ENCODE results near the gene FAM124B. TPM values are rescaled to one million over a fixed set of nuclear protein-coding genes. Genes with fewer than 3 reads are reported as not detected.

Gene FAM124B
- total RNA-seq, 1 donor from 2014 or later: 1.1 TPM

DNA sequence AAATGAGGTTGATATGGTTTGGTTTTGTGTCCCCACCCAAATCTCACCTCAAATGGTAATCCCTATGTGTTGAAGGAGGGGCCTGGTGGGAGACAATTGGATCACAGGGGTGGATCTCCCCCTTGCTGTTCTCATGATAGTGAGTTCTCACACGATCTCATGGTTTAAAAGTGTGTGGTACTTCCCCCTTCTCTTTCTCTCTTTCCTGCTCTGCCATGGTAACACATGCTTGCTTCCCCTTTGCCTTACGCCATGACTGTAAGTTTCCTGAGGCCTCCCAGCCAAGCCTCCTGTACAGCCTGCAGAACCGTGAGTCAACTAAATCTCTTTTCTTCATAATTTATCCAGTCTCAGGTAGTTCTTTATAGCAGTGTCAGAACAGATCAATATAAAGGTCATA is 24.7 kb upstream of the FAM124B start:
- intact Hi-C loops (cut with micrococcal nuclease): no loop called here
- TF ChIP-seq, protein P1, sequence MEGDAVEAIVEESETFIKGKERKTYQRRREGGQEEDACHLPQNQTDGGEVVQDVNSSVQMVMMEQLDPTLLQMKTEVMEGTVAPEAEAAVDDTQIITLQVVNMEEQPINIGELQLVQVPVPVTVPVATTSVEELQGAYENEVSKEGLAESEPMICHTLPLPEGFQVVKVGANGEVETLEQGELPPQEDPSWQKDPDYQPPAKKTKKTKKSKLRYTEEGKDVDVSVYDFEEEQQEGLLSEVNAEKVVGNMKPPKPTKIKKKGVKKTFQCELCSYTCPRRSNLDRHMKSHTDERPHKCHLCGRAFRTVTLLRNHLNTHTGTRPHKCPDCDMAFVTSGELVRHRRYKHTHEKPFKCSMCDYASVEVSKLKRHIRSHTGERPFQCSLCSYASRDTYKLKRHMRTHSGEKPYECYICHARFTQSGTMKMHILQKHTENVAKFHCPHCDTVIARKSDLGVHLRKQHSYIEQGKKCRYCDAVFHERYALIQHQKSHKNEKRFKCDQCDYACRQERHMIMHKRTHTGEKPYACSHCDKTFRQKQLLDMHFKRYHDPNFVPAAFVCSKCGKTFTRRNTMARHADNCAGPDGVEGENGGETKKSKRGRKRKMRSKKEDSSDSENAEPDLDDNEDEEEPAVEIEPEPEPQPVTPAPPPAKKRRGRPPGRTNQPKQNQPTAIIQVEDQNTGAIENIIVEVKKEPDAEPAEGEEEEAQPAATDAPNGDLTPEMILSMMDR (IDR thresholded peaks at IDR 0.05; ENCODE audit: borderline replicate concordance): no peak
- Histone ChIP-seq H3K4me1 (no peaks in the 10 kb centered on the region), H3K36me3 (no peaks in the 10 kb centered on the region), H3K4me3 (no peak overlapping the region), H3K27ac (replicated peaks) (no peak overlapping the region), H3K9me3 (replicated peaks) (peaks cover 22% of the 10 kb centered on the region), H3K27me3 (ENCODE audit: low read depth) (no peaks in the 10 kb centered on the region)
- no peak for DNase-seq

DNA sequence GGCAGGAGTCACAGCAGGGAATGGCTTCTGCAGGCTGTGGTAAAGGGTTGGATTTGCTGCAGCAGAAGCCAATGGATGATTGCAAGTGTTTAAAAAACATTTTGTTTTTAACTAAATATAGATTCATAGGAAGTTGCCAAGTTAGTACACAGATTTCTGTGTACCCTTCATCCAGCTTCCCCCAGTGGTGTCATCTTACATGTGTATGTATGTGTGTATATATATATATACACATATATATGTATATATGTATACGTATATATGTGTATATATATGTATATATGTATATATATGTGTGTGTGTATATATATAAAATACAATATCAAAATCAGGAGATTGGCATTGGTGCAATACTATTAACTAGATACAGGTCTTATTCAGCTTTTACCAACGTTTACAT is 19.2 kb upstream of the FAM124B start:
- H3K4me1 ChIP-seq: peaks cover 6% of the 10 kb centered on the region
- no peak overlapping the region for H3K4me3 ChIP-seq
- no peaks in the 10 kb centered on the region for H3K27me3 ChIP-seq (ENCODE audit: low read depth)
- DNase-seq: no peak
- intact Hi-C loops (cut with micrococcal nuclease): no loop called here
- TF ChIP-seq, protein P1 (IDR thresholded peaks at IDR 0.05; ENCODE audit: borderline replicate concordance): no peak
- H3K27ac ChIP-seq (replicated peaks): no peak overlapping the region
- H3K36me3 ChIP-seq: no peaks in the 10 kb centered on the region
- H3K9me3 ChIP-seq (replicated peaks): peaks cover 20% of the 10 kb centered on the region

DNA sequence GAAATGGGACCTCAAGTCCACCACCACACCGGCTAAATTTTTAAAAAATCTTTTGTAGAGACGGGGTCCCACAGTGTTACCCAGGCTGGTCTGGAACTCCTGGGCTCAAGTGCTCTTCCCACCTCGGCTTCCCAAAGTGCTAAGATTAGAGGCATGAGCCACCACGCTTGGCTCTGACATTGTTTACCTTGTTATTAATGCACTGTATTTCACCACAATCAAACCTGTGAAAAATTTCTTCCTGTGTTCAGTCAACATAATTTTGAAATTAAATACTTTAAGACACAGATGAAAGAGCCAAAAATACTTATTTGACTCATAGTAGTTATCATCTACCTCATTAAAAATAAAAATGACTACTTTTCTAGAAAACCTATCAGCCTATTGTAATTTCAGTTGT is 16.0 kb upstream of the FAM124B start:
- TF ChIP-seq, protein P1 (IDR thresholded peaks at IDR 0.05; ENCODE audit: borderline replicate concordance): no peak
- Histone ChIP-seq H3K27ac (replicated peaks) (no peak overlapping the region), H3K9me3 (replicated peaks) (peaks cover 13% of the 10 kb centered on the region), H3K27me3 (ENCODE audit: low read depth) (no peaks in the 10 kb centered on the region), H3K36me3 (no peaks in the 10 kb centered on the region), H3K4me1 (peaks cover 6% of the 10 kb centered on the region), H3K4me3 (no peak overlapping the region)
- no peak for DNase-seq
- intact Hi-C loops (cut with micrococcal nuclease): no loop called here

DNA sequence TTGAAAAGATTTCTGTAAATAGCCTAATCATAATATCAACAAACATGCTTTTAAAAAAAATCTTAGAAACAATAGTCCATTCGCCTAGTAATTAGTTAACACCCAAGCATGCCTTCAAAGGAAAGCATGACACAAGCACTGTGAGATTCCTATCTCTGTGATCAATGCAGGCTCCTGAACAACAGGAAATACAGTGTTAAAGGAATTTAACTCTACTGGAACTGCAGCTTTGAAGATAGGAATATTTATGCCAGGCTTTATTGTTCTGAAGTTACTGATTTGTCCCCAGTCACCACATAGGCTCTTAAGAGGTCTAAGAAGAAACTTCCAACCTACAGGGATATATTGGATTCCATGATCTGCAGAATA is 15.4 kb upstream of the FAM124B start:
- no peaks in the 10 kb centered on the region for H3K27me3 ChIP-seq (ENCODE audit: low read depth)
- DNase-seq: no peak
- peaks cover 6% of the 10 kb centered on the region for H3K4me1 ChIP-seq
- H3K36me3 ChIP-seq: no peaks in the 10 kb centered on the region
- no peak overlapping the region for H3K27ac ChIP-seq (replicated peaks)
- intact Hi-C loops (cut with micrococcal nuclease): no loop called here
- peaks cover 13% of the 10 kb centered on the region for H3K9me3 ChIP-seq (replicated peaks)
- no peak overlapping the region for H3K4me3 ChIP-seq
- TF ChIP-seq, protein P1 (IDR thresholded peaks at IDR 0.05; ENCODE audit: borderline replicate concordance): no peak

DNA sequence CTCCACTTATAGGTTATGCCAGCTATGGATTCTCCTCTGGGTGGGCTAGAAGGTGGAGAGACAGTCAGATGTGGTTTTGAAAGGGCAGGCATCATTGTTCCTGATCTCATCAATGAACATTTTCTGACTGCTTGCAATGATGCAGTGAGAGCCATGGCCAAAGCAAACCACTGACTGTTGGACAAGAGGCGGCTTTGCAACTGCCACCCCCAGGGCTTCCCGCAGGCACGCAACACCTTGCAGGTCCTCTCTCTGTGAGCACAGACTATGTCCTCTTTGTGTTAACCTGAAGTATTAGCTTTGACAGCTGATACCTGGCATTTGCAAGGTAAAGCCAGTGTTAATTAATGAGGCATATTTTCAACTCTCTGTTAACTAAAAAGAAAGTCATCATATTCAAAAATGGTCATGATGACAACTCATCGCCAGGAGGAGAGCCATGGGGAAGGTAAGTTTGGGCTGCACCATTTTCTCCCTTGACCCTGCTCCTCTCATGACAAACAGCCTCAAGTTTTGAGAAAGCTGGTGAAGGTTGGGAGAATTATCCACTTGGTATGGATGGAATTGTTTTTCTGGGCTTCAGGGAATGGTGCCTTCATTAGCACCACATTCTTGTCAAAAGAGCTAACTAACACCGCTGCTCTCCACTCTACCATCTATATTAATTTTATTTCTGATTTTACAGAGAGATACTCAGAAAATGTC is 14.9 kb upstream of the FAM124B start:
- Histone ChIP-seq H3K27ac (replicated peaks) (no peak overlapping the region), H3K36me3 (no peaks in the 10 kb centered on the region), H3K4me3 (no peak overlapping the region), H3K9me3 (replicated peaks) (peaks cover 13% of the 10 kb centered on the region), H3K27me3 (ENCODE audit: low read depth) (no peaks in the 10 kb centered on the region), H3K4me1 (peaks cover 6% of the 10 kb centered on the region)
- intact Hi-C loops (cut with micrococcal nuclease): no loop called here
- TF ChIP-seq, protein P1 (IDR thresholded peaks at IDR 0.05; ENCODE audit: borderline replicate concordance): no peak
- no peak for DNase-seq
